ENCODE data around the gene ZHX3.

DNA sequence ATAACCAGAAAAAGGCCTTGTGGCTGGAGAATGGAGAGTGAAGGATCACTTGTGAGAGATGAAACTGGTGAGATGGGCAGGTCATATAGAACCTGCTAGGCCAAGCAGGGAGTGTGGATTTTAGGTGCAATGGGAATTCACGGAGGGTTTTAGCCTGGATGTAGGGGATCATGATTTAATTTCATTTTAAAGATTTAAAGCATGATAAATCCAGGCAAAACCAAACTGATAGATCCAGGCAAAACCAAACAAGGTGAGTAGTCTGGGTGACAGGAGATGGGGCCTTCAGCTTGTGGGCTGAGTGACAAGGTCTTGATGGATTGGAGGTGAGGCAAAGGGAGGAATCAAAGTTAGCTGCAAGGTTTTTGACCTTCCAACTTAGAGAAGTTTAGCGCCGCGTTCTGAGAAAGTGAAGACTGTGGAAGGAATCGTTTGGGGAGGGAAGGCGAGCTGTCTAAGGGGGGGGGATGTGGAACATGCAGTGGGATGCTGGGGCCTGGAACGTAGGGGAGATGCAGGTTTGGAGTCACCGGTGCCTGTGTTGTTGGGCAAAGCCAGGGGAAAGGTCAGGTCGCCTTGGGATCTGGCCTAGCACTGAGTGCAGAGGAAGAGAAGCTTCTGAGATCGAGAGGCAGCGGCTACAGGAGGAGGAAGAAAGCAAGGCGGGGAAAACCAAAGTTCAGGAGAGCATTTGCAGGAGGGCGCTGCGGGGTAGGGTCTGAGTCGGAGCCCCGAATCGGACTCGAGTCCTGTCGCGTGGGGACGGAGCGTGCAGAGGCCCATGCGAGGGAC is 181.4 kb downstream of the ZHX3 start:
- TF ChIP-seq, protein P1, sequence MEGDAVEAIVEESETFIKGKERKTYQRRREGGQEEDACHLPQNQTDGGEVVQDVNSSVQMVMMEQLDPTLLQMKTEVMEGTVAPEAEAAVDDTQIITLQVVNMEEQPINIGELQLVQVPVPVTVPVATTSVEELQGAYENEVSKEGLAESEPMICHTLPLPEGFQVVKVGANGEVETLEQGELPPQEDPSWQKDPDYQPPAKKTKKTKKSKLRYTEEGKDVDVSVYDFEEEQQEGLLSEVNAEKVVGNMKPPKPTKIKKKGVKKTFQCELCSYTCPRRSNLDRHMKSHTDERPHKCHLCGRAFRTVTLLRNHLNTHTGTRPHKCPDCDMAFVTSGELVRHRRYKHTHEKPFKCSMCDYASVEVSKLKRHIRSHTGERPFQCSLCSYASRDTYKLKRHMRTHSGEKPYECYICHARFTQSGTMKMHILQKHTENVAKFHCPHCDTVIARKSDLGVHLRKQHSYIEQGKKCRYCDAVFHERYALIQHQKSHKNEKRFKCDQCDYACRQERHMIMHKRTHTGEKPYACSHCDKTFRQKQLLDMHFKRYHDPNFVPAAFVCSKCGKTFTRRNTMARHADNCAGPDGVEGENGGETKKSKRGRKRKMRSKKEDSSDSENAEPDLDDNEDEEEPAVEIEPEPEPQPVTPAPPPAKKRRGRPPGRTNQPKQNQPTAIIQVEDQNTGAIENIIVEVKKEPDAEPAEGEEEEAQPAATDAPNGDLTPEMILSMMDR (IDR thresholded peaks at IDR 0.05), result no peak
- no peak for TF ChIP-seq EZH2 (IDR thresholded peaks at IDR 0.05; ENCODE audit: borderline replicate concordance, insufficient read depth, low read depth, low read length, poor library complexity, severe bottlenecking)

All from B cell (primary cell).